C4-2B (cell line): ENCODE results near the gene NOX1.

ENCODE experiments used
- ZFX ChIP-seq: fragments of 450-650 bp; IDR thresholded peaks from 2 replicates; pipeline ENCODE4 v1.6.1; 2017
- TF ChIP-seq, protein P1 (sequence below): fragments of 450-650 bp; conservative IDR thresholded peaks from 2 replicates; pipeline ENCODE4 v1.5.1; 2017; ENCODE audit warnings: mild to moderate bottlenecking

DNA sequence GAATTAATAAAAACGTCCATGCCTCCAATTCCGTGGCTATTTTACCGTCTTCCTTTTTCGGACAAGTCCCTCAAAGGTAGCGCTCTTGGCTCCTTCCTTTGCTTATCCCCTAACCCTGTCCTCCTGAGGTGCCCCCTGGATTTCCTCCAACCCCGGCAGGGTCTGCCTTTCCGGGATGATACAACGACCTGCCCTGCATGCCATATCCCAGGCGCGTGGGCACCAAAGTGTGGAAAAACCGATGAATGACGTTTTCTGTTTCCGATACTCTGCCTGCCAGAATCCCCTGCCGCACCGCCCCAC is 54.7 kb downstream of the NOX1 start:
- TF ChIP-seq, protein P1, sequence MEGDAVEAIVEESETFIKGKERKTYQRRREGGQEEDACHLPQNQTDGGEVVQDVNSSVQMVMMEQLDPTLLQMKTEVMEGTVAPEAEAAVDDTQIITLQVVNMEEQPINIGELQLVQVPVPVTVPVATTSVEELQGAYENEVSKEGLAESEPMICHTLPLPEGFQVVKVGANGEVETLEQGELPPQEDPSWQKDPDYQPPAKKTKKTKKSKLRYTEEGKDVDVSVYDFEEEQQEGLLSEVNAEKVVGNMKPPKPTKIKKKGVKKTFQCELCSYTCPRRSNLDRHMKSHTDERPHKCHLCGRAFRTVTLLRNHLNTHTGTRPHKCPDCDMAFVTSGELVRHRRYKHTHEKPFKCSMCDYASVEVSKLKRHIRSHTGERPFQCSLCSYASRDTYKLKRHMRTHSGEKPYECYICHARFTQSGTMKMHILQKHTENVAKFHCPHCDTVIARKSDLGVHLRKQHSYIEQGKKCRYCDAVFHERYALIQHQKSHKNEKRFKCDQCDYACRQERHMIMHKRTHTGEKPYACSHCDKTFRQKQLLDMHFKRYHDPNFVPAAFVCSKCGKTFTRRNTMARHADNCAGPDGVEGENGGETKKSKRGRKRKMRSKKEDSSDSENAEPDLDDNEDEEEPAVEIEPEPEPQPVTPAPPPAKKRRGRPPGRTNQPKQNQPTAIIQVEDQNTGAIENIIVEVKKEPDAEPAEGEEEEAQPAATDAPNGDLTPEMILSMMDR, result no peak
- no peak for TF ChIP-seq ZFX
